ENCODE data around the gene PI4KB.
"Not testable (repeated sequence)": the region's sequence is repeated elsewhere in the genome, so short reads cannot be mapped to it uniquely, and the experiment has no call there.

The PI4KB gene

DNA sequence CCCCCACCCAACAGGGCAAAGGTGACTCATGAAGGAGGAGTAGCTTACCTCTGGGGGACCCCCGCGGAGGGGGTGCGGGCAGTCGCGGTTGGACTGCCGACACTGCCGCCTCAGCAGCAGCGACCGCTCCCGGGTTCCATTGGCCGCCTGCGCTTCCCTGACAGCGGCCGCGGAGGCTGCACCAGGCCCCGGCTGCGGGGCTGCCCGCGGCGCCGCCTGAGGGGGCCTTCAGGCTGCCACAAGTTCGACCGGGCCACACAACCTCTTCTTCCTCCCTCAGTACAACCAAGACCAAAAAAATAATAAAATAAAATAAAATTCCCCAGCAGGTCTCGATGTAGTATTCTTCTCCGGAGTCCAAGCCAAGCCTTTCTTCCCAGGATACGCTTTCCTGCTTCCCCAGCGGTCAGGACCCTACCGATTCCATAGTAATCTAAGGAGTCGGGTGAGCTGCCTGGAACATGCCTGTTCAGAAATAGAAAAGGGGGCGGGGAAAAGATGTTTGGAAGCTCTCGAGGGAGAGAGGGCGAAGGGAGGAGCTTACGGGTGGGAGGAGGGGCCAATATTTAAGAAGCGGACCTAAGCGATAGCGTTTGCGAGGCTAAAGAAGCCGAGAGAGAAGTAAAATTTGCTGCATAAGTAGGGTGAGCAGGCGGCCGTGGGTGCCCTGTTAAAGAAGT lies at the start of gene PI4KB:
Gene PI4KB (minus strand): TSS at position 194 of the 680 bp plus-strand sequence. CDS start 10,935 bp downstream, outside the sequence.
- peak; percentile 80 to 92 (median 85) for DNase-seq (ENCODE audit: low read depth in 2 of 3, low spot score in 1 of 3)

DNA sequence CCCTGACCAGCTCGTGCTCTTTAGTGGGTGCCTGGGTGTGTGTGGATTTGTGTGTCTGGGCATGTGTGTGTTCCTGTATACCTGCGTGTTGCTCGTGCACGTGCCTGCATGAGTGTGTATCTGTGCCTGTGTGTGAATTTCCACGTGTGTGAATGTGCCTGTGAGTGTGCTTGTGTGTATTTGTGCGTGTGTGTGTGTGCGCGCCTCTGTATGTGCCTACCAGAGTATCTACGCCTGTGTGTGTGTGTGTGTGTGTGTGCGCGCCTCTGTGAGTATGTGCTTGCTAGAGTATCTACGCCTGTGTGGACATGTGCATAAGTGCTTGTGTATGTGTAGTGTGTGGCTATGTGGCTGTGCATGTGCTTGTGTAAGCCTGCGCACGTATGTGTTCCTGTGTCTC lies 46.0 kb upstream of the PI4KB start:
- no peak for DNase-seq (ENCODE audit: low read depth in 2 of 3, low spot score in 1 of 3)

DNA sequence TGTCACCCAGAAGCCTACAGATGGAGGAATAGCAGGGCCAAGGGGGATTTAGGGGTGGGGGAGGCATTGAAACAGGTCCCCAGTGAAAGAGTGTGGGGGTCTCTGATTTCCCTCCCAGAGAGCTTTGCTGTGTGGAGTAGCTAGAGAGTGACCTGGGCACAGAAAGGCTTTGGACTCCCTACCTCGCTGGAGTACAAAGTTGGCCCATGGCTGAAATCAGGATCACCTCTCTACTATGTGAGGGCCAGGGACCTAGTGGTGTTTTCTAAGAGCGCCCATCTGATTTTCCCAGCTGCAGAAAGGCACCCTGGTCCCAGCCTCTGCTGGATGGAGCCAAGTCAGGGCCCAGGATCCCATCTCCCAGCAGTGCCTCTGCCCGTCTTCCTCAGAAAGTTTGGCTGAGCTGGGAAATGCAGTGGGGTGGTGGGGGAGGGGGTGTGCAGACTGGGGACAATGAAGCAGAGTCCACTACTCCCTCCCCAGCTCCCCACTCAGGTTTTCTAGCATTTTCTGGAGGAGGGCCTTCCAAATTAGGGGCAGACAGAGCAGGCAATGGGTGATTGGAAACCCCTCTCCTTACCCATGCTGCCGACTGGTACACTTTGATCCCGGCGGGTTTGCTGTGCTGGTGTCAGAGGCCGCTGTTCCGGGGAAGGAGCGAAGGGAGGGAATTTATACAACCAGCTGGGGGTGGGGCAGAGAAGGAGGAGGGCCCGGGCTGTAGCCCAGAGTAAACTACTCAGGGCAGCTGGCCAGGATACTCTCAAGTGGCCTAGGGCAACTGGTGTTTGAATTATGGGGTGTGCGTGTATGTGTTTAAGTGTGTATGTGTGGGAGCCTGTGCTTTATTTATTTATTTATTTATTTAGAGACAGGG lies 45.1 kb upstream of the PI4KB start, which contains the start of gene SELENBP1:
Gene SELENBP1 (minus strand): TSS at position 648 of the 877 bp plus-strand sequence. CDS start 64 bp downstream, at position 584.
- no peak for DNase-seq (ENCODE audit: low read depth in 2 of 3, low spot score in 1 of 3)

DNA sequence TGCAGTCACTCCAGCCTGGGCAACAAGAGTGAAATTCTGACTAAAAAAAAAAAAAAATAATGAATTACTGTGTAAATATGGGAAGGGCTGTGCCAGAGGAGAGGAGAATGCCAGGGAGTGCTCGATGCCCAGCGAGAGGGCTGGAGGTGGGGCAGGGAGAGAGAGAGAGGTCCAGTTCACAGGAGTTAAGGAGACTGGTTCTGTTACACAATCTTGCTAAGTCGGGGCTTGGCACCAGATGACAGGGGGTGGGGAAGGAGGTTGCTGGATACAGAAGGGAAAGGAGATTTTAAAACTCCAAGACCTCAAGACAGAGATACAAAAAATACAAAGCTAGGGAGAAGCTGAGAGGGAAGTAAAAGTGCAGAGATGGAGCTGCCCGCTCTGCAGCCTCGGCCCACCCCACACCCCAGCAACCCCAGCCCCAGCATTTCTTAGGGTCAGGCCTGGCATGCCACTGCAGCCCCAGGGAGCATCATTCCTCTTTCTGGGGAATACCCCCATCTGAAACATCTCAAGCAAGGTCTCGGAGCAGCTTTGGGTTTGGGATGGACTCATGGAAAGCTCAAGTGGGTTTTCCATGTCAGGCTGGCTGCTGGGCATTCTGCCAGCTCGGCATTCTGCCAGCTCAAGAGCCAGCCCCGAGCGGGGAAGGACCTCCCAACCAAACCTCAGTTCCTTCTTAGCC lies 44.3 kb upstream of the PI4KB start:
- no peak for DNase-seq (ENCODE audit: low read depth in 2 of 3, low spot score in 1 of 3)

DNA sequence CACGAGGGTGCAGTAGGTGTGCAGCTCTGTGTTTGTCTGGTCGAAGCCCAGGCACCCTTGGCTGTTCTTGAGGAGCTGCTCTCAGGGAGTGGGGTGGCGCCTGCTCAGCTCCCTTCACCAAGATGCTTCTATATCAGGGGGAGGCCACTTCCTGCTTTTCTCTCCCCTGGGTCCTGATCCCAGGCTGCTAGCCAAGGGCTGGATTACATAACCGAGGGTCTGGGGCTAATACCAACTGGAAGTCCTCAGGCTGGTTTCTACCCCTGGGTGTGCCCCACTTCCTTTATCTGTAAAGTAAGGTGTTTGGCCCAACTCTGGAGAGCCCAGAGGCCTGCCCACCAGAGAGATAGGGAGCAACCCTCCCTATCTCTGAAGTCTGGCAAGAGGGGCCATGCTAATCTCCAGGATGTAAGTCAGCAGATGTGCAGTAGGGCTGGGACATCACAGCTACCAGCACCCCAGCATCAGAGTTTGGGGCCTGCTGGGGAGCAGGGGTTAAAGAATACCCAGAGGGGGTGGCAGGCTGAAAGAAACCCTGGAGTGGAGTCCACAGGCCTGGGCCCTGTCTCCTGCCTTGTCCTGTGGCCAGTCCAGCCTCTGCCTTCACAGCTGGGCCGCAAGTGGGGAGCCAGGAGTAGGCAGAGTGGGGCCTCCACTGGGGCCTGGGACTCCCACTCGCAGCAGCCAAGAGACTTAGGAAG lies 43.1 kb upstream of the PI4KB start:
- no peak for DNase-seq (ENCODE audit: low read depth in 2 of 3, low spot score in 1 of 3)

DNA sequence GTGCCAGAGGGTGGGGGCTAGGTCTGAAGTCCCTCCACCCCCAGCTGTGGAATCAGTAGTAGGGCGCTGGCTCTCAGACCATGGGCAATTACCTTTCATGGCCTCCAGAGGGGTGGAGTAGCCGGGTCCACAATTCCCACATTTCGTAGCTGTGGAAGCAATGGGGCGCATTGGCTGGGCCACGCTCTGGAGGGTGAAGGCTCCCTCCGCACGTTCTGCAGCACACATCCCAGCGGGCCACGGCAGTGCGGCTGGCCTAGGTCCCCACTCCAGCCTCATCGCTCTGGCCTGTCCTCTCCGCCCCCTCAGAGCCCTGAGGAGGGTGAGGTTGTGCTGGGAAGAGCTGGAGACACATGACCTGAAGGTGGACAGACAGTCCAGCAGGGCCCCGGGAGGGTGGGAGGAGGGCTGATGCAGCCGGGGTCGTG lies 42.4 kb upstream of the PI4KB start:
- DNase-seq (ENCODE audit: low read depth in 2 of 3, low spot score in 1 of 3): no peak

DNA sequence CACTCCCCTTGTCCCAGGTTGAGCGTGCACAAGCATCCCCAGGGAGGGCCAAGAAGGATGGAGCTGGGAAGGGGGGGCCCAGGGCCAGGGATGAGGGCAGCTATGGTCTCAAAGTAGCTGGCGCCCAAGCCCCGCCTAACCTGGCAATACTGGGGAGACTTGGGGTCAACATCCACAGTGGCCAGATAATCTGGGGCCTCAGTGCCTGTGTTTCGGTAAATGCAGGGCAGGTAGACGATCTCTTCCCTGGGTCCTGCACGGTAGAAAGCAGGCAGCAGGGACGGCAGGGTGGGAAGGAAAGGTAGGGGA lies 42.0 kb upstream of the PI4KB start:
- DNase-seq (ENCODE audit: low read depth in 2 of 3, low spot score in 1 of 3): no peak

DNA sequence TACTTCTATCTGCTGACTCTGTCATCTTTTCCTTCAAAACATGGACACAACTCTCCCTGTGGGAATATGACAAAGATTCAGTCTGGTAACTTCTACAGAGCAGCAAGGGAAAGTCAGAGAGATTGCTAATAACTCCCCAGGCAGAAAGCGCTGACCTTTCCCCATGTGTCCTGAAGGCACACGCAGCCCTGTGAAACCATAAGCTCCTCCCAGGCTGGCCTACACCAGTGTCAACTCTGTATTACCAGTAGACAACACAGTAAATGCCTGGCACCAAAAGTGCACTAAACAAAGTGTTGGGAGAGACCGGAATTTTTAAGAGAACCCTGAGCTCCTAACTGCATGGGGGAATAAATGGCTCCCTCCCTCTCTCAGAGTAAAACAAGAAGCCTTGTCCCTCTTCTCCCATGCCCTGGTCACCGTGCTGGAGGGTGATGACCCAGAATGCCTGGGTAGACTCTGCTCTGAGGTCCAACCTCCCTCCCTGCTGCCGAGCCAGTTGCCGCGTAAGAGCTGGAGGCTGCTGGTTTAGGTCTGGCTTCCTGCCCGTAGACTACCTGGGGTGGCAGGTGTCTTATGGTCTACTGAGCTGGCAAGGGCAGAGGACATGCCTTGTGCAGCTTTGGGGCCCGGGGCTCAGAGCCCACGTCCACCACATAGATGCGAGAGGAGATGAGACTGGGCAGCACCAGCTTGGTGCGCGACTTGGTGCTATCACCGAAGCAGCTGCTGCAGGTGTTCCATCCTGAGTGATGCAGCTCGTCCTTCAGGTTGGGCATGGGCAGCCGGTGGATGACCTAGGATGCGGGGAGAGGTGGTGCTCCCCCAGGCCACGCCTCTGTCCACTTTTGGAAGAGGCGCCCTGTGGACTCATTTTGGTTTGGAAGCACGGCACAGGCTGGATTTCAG lies 41.4 kb upstream of the PI4KB start:
- no peak for DNase-seq (ENCODE audit: low read depth in 2 of 3, low spot score in 1 of 3)

DNA sequence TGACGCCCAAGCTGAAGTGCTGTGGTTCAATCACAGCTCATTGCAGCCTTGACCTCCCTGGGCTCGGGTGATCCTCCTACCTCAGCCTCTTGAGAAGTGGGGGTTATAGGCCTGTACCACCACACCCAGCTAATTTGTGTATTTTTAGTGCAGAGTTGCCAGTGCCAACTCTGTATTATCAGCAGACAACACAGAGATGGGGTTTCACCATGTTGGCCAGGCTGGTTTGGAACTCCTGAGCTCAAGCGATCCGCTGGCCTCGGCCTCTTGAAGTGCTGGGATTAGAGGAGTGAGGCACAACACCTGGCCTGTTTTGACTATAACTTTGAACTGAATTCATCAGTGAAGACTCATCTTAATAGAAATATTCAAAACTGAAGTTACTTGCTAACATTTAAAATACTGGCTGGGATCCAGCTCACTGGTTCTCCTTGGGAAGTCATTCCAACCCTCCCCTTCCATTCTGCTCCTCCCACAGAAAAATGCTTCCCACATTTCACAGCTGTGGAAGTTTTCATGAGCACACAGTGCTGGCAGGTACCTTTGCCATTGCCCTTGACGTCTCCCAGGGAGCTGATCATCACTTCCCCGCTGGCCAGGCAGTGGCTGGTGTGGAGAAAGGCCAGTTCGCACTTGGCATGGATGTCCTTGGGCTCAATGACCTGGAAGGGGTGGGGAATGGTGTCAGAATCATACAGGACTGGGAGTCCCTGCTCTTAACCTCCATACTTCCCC lies 40.6 kb upstream of the PI4KB start:
- no peak for DNase-seq (ENCODE audit: low read depth in 2 of 3, low spot score in 1 of 3)

DNA sequence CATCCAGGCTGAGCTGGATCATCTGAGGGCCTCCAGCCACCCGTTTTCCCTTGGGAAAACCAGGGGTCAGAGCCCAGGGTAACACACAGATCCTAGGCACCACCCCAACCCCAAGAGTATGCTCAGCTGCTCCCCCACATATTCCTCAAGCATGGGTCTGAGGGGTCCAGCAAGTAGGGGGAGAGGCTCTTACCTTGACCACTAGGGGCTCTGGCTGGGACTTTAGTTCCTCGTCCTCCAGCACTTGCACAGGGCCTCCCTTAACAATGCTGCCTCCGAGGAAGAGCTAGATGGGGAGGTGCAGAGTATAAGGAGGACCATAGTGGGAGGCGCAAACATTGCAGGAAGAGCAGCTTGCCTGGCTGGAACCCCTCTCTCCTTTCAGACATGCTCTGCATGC lies 37.8 kb upstream of the PI4KB start:
- no peak for DNase-seq (ENCODE audit: low read depth in 2 of 3, low spot score in 1 of 3)

DNA sequence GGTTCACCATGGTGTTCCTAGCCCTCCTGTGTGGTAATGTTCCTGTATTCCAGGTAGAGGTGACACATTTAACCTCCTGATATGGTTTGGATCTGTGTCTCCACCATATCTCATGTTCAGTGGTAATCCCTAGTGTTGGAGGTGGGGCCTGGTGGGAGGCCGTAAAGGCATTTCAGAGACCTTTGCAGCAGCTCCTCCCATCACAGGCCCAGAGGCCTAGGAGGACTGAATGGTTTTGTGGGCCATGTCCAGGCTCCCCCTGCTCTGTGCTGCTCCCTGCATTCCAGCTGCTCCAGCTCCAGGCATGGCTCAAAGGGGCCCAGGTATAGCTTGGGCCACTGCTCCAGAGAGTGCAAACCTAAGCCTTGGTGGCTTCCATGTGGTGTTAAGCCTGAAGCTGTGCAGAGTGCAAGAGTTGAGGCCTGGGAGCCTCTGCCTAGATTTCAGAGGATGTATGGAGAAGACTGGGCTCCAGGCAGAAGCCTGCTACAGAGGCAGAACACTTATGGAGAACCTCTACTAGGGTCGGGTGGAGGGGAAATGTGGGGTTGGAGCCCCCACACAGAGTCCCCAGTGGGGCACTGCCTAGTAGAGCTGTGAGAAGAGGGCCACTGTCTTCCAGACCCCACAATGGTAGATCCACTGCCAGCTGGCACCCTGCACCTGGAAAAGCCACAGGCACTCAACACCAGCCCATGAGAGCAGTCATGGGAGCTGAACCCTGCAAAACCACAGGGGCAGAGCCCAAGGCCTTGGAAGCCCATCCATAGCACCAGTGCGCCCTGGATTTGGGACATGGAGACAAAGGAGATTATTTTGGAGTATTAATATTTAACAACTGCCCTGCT lies 35.3 kb upstream of the PI4KB start:
- no peak for DNase-seq (ENCODE audit: low read depth in 2 of 3, low spot score in 1 of 3)

DNA sequence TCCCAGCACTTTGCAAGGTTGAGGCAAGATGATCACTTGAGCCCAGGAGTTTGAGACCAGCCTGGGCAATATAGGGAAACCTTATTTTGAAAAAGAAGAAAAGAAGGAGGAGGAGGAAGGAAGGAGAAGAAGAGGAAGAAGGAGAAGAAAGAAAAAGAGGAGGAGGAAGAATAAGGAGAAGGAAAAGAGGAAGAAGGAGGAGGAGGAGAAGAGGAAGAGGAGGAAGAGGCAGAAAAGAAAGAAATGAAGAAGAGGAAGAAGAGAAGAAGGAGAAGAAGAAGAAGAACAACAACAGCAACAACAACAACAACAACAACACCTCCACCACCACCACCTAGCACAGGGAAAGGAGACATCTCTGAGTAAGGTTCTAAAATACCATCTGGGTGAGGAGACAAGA lies 34.7 kb upstream of the PI4KB start:
- no peak for DNase-seq (ENCODE audit: low read depth in 2 of 3, low spot score in 1 of 3)

DNA sequence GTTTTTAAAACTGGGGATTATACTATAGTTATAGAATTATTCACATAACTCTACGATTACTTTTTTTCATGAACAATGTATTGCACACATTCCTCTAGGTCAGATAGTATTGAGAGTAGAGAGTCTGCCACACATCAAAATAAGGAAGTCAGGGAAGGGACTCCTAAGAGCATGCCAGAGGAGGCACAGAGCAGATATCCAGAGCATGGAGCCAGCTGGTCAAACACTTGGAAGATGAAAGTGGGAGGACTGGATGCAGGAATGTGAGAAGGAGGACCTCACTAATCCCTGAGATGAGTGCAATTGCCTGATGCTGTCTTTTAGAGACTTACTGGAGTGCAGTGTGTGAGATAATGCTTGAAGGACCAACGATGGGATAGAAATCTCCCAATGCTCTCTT lies 29.5 kb upstream of the PI4KB start:
- no peak for DNase-seq (ENCODE audit: low read depth in 2 of 3, low spot score in 1 of 3)

DNA sequence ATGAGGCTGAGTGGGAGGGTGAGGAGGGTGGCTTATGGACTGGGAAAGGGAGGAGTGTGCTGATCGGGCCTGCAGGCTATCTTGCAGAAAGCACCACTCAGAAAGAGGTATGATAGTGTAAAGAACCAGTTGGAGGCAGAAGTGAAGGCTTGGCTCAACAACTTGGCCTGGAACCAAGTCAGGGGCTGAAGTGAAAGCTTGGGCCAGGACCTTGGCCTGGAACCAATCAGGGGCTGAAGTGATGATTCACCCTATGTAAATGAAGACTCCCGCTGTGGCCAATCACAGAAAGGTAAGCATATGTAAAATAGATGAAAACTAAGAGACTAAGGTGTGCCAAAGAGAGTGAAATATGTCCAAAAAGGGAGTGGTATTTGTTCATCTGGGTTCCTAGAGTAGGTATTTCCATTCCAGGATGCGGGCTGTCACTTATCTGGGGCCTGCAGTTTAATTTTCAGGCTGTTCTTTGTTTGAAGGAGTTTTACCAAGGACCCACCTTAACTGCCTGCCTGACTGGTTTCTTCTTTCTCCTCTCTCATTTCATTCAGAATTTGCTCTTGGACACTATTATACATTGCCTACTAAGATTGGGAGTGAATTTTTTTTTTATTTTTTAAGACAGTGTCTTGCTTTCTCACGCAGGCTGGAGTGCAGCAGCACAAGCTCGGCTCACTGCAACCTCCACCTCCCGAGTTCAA lies 25.0 kb upstream of the PI4KB start:
- DNase-seq (ENCODE audit: low read depth in 2 of 3, low spot score in 1 of 3): no peak

DNA sequence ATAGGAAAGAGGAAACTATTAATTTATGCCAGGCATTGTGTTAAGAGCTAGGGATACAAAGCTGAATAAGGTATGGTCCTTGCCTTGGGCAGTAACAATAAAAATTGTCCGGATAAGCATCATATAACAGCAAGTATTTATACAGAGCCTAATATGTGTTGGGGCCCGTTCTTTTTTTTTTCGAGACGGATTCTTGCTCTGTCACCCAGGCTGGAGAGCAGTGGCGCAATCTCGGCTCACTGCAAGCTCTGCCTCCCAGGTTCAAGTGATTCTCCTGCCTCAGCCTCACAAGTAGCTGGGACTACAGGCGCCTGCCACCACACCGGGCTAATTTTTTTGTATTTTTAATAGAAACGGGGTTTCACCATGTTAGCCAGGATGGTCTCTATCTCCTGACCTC lies 23.1 kb upstream of the PI4KB start:
- DNase-seq (ENCODE audit: low read depth in 2 of 3, low spot score in 1 of 3): not testable (repeated sequence)

DNA sequence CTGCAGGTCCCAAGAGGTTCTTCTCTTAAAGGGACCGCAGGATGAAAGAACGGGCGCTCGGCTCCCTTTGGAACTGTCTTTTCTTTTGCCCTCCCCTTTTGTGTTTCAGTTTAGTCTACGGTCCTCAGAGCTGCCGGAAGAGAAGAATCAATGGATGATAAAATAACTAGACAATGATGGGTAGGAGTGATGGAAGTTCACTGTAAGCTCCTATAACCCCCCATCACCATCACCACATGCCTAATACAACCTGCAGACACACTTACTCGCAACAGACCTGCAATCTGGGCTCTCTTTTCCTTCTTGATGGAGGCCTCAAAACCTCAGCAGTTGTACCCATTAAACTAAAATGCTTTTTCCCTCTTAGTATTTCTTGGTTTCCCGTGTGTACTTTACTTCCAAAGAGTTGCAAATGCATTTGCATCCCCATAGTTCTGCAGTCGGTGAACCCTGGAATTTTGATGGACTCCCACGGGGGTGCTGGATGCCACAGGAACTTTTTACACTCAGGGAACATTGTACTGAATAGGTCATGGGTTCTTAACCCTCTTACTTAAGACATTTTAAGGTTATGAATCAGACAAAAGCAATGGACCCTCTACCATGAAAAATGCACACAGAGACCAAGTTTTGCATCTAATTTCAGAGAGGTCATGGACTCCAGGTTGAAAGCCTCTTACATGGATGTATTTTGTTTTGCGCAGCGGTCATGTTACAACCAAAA lies 20.5 kb upstream of the PI4KB start:
- no peak for DNase-seq (ENCODE audit: low read depth in 2 of 3, low spot score in 1 of 3)

DNA sequence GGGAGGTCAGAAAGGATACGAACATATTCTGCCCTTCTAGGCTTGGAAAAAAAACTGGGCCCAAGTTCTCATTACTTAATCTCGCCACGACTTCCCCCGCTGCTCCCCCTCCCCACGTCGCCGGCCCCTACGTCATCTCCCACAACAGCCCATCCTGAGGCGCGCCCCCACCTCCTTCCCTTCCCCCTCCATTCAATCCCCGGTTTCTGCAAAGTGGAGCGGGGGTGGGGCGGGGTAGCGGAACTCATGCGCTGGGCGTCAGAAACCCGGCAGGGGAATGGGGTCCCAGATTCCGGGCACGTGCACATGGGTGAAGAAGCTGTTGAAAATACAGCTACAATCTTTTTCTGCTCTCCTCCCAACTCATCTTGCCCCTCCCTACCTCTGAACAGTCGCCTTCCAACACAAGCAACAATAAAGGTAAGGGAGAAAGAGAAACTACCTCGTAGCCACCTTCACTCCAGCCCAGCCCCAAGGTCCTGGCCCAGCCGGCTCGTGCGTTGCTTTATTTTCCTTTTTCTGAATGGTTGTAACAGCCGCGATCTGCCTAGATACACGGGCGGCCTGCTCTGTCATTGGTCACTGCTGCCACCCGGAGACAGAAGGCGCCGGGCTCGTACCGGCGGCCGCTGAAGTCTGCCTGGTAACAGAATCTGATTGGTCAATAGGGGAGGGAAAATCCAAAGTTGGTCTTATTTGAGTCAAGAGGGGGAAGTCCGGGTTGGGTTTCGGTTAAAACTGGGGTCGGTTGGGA lies 19.7 kb upstream of the PI4KB start, which contains the start of gene RFX5:
Gene RFX5 (minus strand): TSS at position 484 of the 754 bp plus-strand sequence. CDS start 932 bp downstream, outside the sequence.
- peak; percentile 89 to 92 (median 90) for DNase-seq (ENCODE audit: low read depth in 2 of 3, low spot score in 1 of 3)
